GM18909 (cell line): ENCODE results near the gene SAMD4B.
"Not testable (repeated sequence)": the region's sequence is repeated elsewhere in the genome, so short reads cannot be mapped to it uniquely, and the experiment has no call there.

Experiments used
- ATAC-seq: cut with Tn5 transposase; IDR thresholded peaks from one replicate; pipeline ENCODE4 v1.9.1; 2021; ENCODE audit warnings: mild to moderate bottlenecking; ENCODE audit not compliant: unreplicated experiment, poor library complexity

SAMD4B gene

GRCh38 chr19:39332738-39333137 lies 9.5 kb upstream of the SAMD4B start:
- ATAC-seq, result not testable (repeated sequence)

DNA sequence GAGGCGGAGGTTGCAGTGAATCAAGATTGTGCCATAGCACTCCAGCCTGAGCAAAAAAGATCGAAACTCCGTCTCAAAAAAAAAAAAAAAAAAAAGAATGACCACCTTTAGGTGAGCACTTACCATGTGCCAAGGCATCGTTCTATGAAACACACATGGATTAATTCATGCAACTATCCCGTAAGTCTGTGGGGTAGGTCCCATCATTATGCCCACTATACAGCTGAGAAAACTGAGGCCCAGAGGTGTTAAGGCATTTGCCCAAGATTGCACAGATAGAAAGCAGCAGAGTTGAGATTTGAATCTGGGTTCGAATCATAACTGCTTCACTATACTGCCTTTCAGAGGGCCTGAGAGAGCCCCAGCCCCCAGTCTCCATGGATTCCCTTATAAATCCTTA lies 8.7 kb upstream of the SAMD4B start:
- no peak for ATAC-seq

DNA sequence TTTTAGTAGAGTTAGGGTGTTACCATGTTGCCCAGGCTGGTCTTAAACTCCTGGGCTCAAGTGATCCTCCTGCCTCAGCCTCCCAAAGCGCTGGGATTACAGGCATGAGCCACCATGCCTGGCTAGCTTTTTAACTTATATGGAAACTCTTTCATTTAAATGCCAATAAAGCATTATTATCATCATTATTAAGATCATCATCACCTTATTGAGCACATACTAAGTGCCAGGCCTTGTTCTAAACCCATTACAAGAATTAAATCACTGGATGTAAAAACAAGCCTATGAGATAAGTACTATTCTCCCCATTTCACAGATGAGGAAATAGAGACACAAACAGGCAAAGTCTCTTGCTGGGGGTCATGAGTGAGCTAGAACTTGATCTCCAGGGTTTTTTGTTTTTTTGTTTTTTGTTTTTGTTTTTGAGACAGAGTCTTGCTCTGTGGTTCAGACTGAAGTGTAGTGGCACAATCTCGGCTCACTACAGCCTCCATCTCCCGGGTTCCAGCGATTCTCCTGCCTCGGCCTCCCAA lies 7.7 kb upstream of the SAMD4B start:
- no peak for ATAC-seq

- no peak for ATAC-seq
Observed at GRCh38 chr19:39335168-39335548, 7.1 kb upstream of the SAMD4B start.

GRCh38 chr19:39336483-39336882 lies 5.7 kb upstream of the SAMD4B start:
- ATAC-seq, result no peak

- ATAC-seq, result no peak
Observed at GRCh38 chr19:39339674-39340073, 2.5 kb upstream of the SAMD4B start.

GRCh38 chr19:39340156-39340555 lies 2.1 kb upstream of the SAMD4B start:
- ATAC-seq, result not testable (repeated sequence)

DNA sequence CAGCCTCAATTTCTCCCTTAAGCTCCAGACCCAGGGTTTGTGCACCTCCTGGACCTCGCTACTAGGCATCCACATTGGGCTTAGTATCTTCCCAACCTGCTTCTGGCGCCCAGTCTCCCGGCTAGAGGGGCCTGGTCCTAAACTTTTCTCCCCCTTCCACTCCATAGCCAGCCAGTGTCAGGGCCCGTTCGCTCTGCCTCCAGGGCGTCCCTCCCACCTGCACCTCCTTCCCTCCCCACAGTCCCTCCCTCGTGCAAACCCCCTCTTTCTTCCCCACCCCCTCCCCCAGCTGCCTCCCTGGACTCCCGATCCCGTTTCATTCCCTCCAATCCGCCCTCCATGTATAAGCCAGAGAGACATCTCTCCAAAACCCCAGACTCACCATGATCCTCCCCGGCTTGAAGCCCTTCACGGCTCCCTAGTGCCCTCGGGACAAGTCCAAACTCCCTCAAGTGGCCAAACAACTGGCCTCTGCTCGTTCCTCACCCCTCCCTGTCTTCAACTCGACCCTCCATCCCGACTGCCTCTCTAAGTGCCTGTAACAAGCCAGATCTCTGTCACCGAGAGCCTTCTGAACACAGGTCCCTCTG lies 997 bp upstream of the SAMD4B start:
- no peak for ATAC-seq

DNA sequence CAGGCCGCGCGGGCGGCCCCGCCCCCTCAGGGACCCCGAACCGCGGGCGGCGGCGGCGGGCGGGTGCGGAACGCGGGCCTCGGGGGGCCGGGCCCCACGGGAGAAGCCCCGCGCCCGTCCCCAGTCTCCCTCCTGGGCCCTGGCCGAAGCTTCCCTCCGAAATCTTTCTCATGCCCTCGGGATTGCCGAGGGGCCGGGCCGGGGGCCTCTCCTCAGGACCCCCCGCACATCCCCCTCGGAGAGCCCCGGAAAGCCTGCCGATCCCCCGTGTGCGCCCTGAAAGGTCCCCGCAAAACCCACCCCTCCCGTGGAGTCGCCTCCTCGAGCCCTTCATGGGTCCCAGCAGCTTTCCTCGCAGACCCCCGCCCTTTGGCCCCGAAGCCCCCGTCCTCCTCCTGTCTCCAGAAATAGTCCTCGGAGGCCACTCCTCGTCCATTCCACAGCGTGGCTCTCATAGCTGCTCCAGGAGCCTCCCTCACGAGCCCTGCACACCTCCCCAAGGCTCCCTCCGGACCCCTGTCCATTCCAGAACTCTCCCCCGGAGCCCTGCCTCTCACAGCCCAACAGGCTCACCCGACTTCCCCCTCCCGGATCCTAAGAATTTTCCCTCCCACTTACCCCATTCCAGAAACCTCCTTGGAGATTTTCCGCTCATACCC lies 555 bp downstream of the SAMD4B start:
- no peak for ATAC-seq

- no peak for ATAC-seq
Observed at GRCh38 chr19:39345956-39346355, 3.7 kb downstream of the SAMD4B start.

DNA sequence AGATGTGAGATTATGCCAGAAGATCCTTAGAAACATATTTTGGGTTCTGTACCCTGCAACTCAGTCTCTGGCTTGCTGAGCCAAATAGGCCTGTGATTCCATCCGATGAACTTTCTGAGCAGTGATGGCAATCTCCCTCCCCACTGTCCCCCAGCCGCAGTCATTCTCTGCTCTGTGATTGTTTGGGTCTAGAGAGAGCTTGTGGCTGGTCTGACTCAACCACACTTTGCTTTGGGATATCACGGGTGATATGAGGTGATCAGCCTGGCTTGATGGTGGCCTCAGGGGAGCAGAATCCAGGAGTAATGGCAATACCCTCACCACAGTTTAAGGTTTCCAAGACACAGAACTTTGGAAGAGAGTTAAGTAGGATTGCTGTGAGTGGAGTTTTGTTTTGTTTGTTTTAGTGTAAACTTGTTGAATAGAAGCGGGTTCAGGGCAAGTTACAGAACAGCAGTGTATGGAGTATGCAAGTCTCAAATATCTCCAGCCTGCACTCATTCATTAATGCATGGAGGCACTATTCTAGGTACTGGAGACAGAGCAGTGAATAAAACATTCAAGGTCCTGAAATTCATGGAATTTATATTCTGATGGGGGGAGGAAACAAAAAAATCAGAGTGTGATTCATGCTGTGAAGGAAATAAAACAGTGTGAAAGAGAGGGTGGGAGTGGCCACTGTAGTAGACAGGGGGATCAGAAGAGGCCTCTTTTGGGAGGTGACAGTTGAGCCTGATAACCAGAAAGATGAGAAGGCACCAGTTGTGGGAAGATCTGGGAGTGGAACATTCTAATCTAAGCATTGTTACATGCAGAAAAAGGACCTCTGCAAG lies 5.3 kb downstream of the SAMD4B start:
- ATAC-seq, result no peak

DNA sequence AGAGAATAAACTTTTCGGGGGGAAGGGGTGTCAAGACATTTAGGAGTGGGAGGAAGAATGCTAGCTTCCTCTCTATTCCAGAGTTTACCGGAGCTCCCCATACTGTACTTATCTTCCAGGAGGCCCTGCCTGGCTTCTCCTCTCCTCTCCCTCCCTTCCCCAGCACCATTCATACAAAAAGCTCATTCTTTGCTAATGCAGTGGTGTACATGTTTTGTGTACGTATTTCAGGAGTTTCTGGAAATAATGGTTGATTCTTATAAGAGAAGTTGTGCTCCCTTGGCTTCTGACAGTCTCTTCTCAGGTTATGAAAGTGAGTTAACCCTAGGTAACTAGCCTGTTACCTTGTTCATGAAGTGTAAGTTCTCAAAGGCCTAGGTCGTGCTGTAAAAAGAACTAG lies 7.1 kb downstream of the SAMD4B start:
- no peak for ATAC-seq

DNA sequence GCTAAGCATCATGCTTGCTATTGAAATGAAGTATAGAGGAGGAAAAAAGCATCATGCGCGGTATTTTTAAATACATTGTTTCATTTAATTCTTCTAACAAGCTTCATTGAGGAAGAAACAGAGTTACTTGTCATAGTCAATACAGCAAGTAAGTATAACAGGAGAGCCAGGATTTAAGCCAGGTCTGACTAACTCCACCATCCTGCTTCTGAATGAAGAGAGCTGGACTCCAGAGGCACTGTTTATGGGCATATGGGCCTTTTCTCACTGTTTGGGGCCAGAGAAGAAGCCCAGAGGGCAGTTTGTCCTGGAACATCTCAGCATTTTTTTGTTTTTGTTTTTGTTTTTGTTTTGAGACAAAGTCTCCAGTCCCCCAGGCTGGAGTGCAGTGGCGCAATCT lies 7.9 kb downstream of the SAMD4B start:
- no peak for ATAC-seq

GRCh38 chr19:39351537-39352064 lies 9.4 kb downstream of the SAMD4B start:
- peak; percentile 59 for ATAC-seq

- ATAC-seq, result no peak
Observed at GRCh38 chr19:39352381-39353255, 10.4 kb downstream of the SAMD4B start.

DNA sequence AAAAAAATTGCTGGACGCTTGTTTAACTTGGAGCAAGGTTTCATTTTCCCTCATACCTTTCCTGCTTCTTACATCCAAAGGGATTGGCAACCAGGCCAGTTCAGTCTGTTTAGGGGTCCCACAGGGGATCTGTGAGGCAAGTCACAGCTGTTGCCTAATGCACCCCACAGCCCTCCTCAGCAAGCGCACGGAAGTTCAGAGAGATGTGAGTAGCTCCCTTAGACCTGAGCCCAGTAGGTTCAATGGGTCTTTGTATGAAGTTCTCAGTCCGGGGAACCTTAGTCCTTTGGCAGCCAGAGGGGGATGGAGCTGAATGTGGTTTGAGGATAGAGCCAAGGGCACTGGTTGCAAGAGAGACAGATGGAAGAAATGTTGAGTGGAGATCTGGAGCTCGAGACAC lies 13.0 kb downstream of the SAMD4B start:
- no peak for ATAC-seq

GRCh38 chr19:39356073-39356472 lies 13.9 kb downstream of the SAMD4B start:
- ATAC-seq, result no peak

GRCh38 chr19:39356647-39357046 lies 14.4 kb downstream of the SAMD4B start:
- no peak for ATAC-seq

- ATAC-seq, result no peak
Observed at GRCh38 chr19:39359026-39359425, 16.8 kb downstream of the SAMD4B start.

- no peak for ATAC-seq
Observed at GRCh38 chr19:39360599-39360998, 18.4 kb downstream of the SAMD4B start.
